GM19238 (cell line): ENCODE results near the gene SPAG16.

ENCODE experiments used
- DNase-seq: peaks from one replicate; pipeline ENCODE4 v3.0.0; 2011; ENCODE audit warnings: low spot score; ENCODE audit not compliant: insufficient read length

The SPAG16 gene

DNA sequence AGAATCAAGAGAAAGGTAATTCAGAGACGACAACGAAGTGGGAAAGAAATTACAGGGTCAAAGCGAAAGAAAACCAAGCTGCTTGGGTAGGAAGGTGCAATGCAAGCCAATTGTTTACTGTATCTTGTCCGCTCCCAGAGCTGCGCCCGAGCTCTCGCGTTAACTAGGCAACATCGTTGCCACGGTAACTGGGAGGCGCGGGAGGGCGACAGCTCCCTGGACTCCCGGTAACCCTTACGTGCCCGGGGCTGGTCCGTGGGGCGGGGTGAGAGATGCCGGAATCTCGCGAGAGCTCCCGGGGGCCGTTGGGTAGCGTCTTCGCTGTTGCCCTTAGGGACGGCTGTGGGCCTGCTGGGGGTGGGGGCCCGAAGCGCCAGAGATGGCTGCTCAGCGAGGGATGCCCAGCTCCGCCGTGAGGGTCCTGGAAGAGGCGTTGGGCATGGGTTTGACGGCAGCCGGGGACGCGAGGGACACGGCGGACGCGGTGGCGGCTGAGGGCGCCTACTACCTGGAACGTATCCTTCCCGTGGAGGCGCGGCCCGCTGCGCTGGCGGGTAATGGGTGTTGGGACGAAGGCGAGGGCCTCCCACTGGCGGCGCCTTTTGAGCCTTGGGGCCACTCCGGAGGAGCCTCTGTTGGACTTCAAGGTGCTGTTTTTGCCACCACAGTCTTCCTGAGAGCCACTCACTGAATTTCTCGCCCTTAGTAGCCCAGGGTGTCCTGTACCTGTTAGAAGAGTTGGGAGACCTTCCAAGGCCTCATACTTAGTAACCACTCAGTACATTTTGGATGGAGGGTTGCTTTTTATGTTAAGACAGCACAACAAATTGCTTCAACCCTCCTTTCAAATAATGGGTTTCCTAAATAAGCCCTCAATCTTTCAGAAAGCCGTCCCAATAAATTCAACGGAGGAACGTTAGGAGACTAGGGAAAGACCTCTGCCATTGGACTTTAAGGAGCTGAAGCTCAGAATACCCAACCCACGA lies at the start of gene SPAG16:
SPAG16 (plus strand) TSS at position 360 of the 986 bp plus-strand sequence.
- peak; percentile 90 for DNase-seq

DNA sequence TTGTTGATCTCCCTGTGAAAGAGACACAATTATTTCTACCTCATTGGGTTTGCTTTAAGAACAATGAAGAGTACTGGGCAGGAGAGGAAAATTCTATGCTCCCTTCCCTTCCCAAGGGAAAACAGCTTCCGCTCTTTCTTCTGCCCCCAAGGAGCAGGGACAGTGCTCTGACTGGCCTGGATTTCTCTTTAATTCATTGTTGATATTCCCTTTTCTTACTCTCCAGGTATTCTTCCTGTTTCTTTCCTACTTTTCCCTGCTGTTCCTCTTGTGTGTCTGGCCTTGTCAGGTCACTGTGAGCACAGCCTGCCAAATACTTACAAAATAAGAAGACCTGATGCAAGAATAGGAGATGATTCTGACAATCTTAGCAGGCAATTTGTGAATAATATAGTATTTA lies 49.6 kb upstream of the SPAG16 start:
- no peak for DNase-seq

DNA sequence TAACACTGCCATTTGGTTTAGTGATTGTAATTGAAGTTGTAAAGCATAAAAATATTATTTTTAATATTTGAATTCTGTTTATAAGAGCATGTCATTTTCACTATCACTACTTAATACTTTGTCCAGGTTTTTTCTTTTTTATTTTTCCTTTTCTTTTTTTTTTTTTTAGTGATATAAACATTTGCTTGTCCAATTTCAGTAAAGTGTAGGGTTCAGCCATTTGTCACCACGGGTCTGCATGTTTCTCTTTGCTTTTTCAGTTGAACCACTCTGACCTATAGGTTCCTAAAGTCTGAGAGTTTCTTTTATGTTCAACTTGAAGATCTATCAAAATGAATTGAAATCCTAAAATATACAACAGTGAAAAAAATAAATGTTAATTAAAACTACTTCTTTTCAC lies 48.5 kb upstream of the SPAG16 start:
- no peak for DNase-seq

DNA sequence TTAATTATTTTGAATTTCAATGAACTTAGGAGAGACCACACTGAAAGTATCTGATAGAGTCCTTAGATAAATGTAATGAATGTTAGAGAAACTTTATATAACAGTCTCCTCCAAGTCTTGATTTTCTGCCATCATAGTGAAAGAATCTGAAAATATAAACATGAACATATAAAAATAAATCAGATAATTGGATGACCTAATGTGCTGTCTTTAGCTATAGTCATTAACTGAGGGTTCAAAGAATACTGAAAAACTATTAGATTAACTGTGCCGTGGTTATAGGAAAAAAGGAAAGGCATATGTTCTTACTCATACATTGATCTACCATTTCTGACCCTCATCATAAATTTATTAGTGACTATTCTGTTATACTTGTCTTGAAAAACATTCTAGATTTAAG lies 47.0 kb upstream of the SPAG16 start:
- no peak for DNase-seq

DNA sequence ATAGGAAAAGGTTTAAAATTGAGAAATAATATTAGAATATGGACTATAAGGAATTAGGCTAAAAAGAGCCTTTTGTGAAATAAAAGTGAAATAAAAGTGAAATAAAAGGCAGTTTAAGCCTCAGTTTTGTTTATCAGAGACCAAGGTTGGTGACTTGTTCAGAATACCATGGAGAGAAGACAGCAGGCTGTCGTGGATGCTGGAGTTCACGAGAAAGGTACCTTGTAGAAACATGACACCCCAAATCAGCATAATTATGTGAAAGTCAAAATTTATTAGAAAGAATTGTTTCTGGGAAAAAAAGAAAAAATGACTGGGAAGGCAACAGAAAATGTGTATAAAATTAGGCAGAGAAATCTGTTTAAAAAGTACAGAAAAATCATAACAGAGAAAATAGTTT lies 46.5 kb upstream of the SPAG16 start:
- no peak for DNase-seq

DNA sequence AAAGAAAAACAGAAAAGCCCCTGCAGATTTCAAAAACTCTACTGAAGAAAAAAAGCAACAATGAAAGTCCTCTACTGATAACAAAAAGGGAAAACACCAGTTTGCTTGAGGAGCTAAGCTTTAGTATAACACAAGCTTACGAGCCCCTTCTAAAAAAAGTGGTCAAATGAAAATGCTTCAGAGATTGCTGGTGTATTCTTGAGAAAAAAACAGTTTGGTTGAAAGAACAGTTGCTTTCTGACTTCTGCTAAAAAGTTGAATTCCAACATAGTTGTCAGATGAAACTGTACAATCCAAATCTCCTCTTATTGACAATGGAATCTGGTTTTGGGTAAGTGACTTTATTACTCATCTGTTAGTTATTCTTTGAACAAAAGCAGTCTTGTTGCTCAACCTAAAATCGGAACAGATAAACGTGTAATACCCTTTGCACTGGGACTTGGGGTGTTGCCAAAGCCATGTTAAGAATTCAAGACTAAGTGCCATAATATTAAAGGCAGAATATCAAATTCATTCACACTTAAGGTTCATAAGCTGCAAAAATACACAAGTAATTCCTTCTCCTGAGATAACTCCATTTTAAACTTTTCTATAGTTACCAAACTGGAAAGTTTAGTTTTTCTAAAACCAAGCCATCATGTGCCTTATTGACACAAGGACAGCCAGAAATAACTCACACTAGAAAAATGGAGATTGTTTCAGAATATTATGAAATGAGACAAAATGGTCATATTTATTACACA lies 45.3 kb upstream of the SPAG16 start:
- DNase-seq = no peak

DNA sequence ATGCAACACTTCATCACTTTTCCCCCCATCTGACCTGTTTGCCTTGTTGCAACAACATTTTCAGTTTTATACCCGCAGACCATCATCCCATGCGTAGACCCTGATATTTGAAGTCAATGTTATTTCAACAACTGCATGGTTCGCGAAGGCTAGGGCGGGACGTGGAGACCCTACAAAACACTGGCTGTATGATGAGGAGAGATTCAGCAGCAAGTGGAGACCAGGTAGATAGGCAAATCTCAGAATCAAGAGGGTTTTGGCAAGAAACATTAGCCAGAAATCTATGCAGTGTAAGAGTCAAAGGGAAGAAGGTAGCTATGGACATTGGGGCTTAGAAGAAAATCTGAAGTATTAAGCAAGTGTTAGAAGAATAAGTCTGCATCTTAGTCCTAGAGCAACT lies 42.4 kb upstream of the SPAG16 start:
- DNase-seq = no peak

DNA sequence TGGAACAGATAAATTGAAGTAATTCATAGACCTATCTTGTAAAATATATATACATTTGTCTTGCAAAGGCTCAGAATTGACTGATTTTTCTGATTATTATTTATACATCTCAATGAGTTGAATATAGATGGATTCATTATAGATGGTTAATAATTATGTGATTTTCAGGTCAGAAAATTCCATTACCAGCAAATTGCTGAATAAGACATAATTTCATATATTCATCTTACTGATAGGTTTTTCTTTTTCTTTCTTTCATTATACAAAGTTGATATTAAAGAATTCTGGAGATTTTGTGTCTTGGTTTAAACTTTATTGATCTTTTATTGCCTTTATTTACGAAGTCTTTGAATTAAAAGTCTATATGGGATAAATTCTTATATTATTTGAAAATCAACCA lies 41.6 kb upstream of the SPAG16 start:
- DNase-seq = no peak

DNA sequence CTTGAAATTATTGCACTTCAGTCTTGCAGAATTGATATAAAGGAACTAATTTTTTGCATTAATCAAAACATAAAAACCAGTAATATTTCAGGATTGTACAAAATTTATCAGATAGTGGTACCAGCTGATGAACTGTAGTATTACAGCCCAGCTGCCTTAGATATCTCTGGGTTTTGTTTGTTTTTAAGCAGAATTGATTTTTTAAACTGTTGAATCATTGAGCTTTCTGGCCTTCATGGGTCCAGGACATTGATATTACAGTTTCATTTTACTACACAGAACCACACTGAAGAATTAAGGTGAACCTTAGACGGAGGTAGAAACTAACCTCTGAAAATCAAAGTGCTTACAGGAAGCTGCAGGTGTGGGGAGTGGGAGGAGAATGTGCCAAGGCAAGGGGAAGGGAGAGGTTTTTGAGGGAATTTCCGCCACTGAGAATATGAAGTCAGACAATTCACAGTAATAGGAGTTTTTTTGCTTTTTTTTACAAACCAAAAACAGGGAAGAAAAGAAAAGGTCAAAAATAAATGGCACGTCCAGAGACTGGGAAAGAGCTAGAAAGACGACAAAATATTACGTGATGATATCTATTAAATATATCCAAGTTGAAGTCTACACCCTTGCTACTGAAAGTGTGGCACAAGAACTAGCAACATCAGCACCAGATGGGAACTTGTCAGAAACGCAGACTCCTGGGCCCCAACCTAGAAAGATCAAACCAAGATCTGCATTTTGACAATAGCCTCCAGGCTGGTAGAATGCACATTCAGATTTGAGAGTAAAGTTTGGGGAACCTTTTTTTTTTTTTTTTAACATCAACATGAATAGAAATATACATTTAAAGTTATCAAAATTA lies 40.8 kb upstream of the SPAG16 start:
- DNase-seq = no peak

DNA sequence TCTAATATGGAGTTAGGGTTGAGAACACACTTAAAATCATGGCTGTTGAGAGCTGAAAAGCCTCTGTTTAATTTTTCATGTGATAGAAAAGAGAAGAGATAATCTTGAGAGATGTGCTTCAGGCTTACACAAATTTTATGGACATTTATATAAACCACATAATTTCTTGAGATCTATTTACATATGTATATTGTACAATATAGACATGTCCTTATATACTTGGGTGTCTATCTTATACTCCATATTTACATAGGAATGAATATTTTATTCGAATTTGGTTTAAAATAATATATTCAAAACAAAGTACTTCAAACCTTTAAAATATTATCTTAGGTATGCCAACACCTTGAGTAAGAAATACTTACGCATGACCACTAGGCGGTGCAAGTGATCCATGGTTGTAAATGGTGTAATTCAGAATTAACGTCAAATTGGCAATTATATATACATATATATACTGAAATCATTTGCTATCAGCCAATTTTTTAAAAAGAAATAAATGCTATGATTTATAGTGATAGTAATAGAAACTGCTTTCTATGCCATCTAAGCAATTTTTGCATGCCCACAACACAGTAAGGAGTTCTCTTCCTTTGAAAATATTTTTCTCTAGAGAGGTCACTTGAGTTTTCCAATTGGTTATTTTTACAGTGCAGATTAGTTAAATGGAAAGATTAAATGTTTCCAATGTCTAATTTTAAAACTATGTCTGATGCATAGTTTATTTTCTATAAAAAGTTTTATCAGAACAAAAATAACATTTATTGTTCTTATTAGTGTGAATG lies 37.6 kb upstream of the SPAG16 start:
- DNase-seq = no peak

DNA sequence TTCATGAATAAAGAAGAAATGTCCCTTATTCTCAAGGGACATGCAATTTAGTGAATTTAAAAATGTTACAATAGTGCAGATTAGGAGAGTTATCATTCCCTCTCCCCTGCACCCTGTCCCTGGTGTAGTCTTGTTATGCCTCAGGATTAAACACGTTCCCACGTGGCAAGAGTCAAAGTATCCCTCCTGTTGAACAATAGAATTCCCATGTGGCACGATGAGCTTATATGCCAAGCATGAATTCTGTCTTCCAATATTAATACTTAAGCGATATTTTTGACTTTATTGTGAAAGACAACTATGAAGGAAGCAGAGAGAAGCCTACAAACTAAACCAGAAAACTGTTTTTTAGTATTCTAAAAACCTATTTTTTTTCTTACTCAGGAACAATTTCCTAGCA lies 36.7 kb upstream of the SPAG16 start:
- DNase-seq = no peak

DNA sequence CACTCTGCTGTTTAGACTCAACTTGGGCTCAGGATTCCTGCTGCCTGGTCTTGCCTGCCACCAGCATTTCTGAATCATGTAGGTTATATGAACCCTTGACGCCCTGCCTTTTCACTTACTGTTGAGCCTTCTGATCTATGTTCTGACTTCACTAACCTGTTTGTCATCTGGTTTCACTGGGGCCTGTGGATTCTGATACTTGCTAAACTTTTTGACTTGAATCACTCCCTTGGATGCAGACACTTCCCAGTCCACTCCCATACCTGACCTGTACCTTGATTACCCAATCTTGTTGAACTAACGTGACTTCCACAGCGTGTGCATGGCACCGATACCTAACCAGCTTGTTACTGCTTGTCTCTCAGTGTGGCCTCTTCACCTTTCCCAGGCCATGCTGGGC lies 35.6 kb upstream of the SPAG16 start:
- no peak for DNase-seq

DNA sequence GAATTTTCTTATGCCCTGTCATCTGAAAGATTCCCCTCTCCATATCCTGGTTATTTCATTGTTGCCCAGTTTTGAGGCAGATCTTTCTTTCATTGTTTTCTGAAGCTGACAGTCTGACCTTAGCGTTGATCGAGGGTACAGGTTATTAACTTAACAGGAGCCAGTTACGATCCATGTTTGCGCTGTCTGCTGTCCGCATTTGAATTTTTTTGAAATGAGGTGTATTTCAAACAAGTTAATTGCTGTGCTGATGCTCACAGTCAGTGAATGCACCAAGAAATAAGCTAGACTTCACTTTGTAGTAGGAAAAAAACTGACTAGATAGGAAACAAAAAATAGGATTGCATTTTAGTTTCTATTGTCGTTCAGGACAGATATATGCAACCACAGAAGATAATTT lies 34.8 kb upstream of the SPAG16 start:
- no peak for DNase-seq

DNA sequence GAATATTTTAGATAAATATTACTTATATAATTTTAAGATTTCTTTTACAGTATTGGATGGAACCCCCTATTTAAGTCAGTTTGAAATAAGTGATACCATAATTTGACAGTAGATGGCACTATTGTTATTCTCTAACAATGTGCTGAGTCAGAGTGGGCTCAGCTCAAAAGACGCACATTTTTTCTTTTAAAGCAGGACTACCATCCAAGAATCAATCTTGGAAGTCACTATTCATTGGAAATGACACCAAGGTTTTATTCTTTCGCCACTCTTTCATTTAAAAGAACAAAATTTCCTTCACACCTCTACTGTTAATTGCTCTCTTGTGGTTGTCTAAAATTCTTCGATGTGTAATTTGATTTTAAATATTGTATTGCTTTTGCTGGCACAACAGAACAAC lies 32.6 kb upstream of the SPAG16 start:
- DNase-seq = peak; percentile 9

DNA sequence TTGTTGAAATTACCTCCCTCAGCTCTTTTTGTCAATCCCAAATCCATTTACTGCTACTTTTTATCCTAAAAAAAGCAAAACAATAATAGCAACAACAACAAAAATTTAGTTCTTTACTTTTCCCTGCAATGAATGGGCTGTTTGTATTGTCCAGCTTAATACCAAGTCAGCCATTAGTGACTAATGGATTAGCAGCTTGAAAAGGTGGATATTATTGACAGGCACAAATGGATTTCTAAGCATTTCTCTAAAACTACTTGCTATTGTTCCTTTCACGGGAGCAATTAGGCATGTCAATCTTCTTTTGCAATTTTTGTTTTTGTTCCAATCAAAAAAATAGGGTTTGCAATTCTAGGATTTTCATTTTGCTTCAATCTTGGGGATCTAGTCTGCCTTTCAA lies 32.1 kb upstream of the SPAG16 start:
- no peak for DNase-seq

DNA sequence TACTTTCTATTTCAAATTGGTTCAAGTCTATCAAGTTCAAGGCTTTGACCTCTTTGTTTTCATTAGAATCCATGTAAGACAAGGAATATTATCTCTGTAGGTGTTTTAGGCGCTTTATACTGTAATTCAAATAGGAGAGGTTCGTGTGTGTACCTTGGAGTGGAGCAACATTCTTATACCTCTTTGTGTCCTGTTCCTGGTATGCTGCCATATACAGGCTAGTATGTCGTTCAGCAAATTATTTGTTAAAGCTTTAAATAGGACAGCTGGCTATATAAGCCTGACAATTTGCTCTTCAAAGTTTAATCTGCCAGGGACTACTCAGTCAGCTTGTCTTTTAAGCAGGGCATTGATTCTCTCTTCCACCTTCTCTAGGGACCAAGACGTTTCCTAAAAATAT lies 31.1 kb upstream of the SPAG16 start:
- no peak for DNase-seq

DNA sequence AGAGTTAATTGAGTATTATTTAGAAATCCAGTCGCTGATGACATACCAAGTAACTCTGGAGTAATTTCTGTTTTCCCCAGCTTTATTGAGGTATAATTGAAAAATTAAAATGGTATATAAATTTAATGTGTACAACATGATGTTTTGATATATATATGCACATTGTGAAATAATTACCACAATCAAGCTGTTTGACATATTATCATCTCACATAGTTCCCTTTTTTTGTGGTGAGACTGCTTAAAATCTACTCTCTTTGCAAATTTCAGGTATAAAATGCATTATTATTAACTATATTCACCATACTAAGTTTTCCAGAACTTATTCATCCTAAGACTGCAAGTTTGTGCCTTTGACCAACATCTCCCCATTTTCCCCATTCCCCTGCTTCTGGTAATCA lies 25.0 kb upstream of the SPAG16 start:
- DNase-seq = no peak

DNA sequence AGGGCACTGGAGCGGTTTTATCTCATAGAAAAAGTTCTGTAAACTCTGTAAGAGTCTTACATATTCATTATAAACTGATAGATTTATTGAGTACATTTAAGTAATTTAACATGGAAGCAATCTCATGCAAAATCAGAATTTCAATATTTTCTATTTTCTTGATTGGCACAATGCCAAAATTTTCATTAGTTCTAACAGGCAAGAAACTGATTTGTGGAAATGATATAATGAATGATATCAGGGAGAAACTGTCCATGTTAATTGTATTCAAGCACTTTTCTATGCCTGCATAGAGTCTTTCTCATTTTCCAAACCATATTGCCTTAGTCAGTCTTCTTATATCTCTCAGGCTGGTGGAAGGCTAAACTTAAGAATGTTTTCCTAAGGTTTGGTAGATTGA lies 23.0 kb upstream of the SPAG16 start:
- no peak for DNase-seq

DNA sequence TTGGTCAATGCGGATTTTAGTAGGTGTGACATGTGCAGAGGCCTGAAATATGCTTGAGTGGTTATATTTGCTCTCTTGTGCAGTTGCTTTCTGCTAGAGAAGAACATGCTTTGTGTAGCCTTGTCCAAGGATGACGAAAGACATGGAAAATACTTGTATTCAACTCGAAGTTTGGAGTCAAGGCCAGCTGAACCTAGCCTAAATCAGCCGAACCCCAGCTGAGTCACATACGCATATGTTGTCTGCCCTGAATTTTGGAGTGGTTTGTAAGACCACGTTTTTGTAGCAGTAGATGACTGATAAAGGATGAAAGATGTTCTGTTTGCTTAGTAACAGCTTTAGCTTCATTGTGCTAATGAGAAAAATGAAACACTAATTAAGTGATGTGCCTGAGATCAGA lies 22.5 kb upstream of the SPAG16 start:
- DNase-seq = no peak

DNA sequence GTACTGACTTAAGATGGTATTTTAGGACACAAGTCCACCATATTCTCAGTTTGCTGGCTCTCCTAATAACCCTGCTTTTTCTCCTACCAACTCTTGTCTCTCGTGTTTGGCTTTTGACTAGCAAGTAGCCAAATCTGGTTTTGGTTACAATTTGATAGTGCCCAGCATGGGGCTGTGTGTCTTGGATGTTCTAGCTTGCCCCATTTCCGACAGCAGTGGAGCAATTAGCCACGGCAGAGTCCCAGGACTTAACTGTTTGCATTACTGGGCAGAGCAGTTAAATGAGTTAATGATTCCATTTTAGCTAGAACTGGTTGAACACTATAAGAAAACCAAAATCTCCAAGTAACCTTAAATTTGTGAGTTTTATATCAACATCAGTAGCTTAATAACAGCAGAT lies 18.6 kb upstream of the SPAG16 start:
- no peak for DNase-seq

DNA sequence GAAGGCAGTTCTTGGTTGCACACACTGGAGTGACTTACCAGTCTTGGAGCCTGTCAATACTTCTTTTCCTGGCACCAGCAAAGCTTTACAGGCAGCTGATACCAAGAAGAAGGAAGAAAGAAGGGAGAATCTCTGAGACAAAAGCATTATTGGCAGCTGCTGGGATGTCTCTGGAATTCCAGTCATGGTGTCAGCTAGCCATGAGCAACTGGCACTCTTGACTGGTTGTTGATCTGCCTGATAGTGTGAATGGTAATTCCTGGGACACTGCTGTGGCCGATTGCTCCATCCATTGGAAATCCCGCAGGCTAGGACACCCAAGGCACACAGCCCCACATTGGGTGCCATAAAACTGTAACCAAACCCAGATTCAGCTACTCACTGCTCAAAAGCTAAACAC lies 17.8 kb upstream of the SPAG16 start:
- no peak for DNase-seq
